Measurements from ENCODE around the gene KCNN3. TPM values are rescaled to one million over a fixed set of nuclear protein-coding genes. Genes with fewer than 3 reads are reported as not detected.

Gene KCNN3
- total RNA-seq, 2 experiments from 2014 or later: not detected

DNA sequence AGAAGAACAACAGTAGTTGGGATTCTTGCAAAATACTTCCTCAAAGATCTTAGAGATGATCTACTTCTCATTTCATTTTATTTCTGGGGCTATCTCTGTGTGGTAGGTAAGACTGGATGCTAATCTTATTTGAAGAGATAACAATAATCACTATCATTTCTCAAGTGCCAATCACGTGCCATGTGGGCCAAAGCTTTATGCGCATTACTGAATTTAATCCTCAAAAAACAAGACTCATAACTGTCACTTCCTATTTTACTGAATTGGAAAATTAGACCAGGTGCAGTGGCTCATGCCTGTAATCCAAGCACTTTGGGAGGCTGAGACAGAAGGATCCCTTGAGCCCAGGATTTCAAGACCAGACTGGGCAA, 121.7 kb downstream of the KCNN3 start:
- H3K27me3 Mint-ChIP-seq (ENCODE audit: low read depth): peaks cover 14% of the 10 kb centered on the region
- H3K4me1 Mint-ChIP-seq (ENCODE audit: low read depth): peaks cover 76% of the 10 kb centered on the region
- H3K9me3 Mint-ChIP-seq (ENCODE audit: insufficient read depth): no peaks in the 10 kb centered on the region
- ChIA-PET POLR2A (interaction anchor here (0.9 to 1.4 kb wide), 2 partner anchors 9 to 12 kb away, joined by 3 to 4 read pairs; no protein-coding TSS in a partner anchor), CTCF (interaction anchor here (0.9 to 8.5 kb wide), 15 partner anchors 10 to 190 kb away, joined by 3 to 72 read pairs (median 6); no protein-coding TSS in a partner anchor)
- H3K4me3 Mint-ChIP-seq: peak overlapping the region; percentile 69
- ATAC-seq (no peak), DNase-seq (no peak)
- no peaks in the 10 kb centered on the region for H3K36me3 Mint-ChIP-seq (ENCODE audit: low read depth)
- H3K27ac Mint-ChIP-seq: peak overlapping the region; percentile 90

GRCh38 chr1:154747740-154748404, 122.2 kb downstream of the KCNN3 start:
- Mint-ChIP-seq H3K27ac (peak overlapping the region; percentile 90), H3K36me3 (ENCODE audit: low read depth) (no peaks in the 10 kb centered on the region), H3K4me1 (ENCODE audit: low read depth) (peaks cover 74% of the 10 kb centered on the region), H3K9me3 (ENCODE audit: insufficient read depth) (no peaks in the 10 kb centered on the region), H3K4me3 (peak overlapping the region; percentile 69), H3K27me3 (ENCODE audit: low read depth) (peaks cover 18% of the 10 kb centered on the region)
- ATAC-seq (peak; percentile 79), DNase-seq (peak; percentile 74)
- ChIA-PET CTCF (interaction anchor here (0.9 to 8.5 kb wide), 16 partner anchors 9 to 190 kb away, joined by 3 to 72 read pairs (median 6); no protein-coding TSS in a partner anchor), POLR2A (interaction anchor here (0.8 to 1.4 kb wide), 3 partner anchors 9 to 13 kb away, joined by 3 to 4 read pairs (median 3); no protein-coding TSS in a partner anchor)

DNA sequence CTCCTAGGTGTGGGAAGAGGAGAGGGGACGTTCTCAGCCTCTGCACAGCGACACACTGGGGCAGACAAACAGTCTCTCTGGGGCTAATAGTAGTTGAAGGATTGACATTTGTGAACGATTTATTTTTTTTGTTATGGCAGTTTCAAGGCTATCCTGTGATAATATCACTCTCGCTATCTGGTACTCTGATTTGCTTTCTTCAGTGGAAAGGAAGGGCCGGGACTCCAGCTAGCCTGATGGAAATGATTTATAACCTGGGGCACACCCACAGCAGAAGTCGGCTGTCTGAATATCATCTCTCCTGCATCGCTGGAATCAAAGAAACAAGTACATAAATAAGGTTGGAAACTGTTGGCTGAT, 122.7 kb downstream of the KCNN3 start:
- H3K27me3 Mint-ChIP-seq (ENCODE audit: low read depth): peaks cover 22% of the 10 kb centered on the region
- peak overlapping the region; percentile 90 for H3K27ac Mint-ChIP-seq

GRCh38 chr1:154746622-154747299, 123.3 kb downstream of the KCNN3 start:
- ATAC-seq: no peak
- peaks cover 6% of the 10 kb centered on the region for H3K36me3 Mint-ChIP-seq (ENCODE audit: low read depth)
- H3K27me3 Mint-ChIP-seq (ENCODE audit: low read depth): peaks cover 26% of the 10 kb centered on the region
- DNase-seq: no peak
- H3K27ac Mint-ChIP-seq: no peak overlapping the region
- peaks cover 68% of the 10 kb centered on the region for H3K4me1 Mint-ChIP-seq (ENCODE audit: low read depth)
- no peaks in the 10 kb centered on the region for H3K9me3 Mint-ChIP-seq (ENCODE audit: insufficient read depth)
- H3K4me3 Mint-ChIP-seq: no peak overlapping the region
- ChIA-PET POLR2A (interaction anchor here (0.6 to 1.4 kb wide), 3 partner anchors 14 to 310 kb away, joined by 3 to 6 read pairs (median 4); partner anchors contain the start of gene PMVK), CTCF (interaction anchor here (0.6 to 8.5 kb wide), 8 partner anchors 10 to 298 kb away, joined by 3 to 72 read pairs (median 8); no protein-coding TSS in a partner anchor)

More for the DNA sequence above, 122.7 kb downstream of the KCNN3 start:
- no peak for ATAC-seq
- POLR2A ChIA-PET: interaction anchor here (0.8 to 1.4 kb wide), 3 partner anchors 10 to 13 kb away, joined by 3 to 4 read pairs (median 3); no protein-coding TSS in a partner anchor
- no peaks in the 10 kb centered on the region for H3K9me3 Mint-ChIP-seq (ENCODE audit: insufficient read depth)
- DNase-seq: no peak
- H3K4me1 Mint-ChIP-seq (ENCODE audit: low read depth): peaks cover 74% of the 10 kb centered on the region
- CTCF ChIA-PET: interaction anchor here (0.6 to 8.5 kb wide), 14 partner anchors 9 to 297 kb away, joined by 3 to 72 read pairs (median 7); no protein-coding TSS in a partner anchor
- peaks cover under 1% of the 10 kb centered on the region for H3K36me3 Mint-ChIP-seq (ENCODE audit: low read depth)
- H3K4me3 Mint-ChIP-seq: peak overlapping the region; percentile 69

GRCh38 chr1:154745750-154746425, 124.2 kb downstream of the KCNN3 start:
- H3K4me3 Mint-ChIP-seq: no peak overlapping the region
- peaks cover 4% of the 10 kb centered on the region for H3K9me3 Mint-ChIP-seq (ENCODE audit: insufficient read depth)
- peaks cover 9% of the 10 kb centered on the region for H3K36me3 Mint-ChIP-seq (ENCODE audit: low read depth)
- DNase-seq (no peak), ATAC-seq (no peak)
- POLR2A ChIA-PET: interaction anchor here (1.0 to 1.1 kb wide), 2 partner anchors 11 to 191 kb away, joined by 3 read pairs; partner anchors contain the start of gene PMVK
- peaks cover 62% of the 10 kb centered on the region for H3K4me1 Mint-ChIP-seq (ENCODE audit: low read depth)
- CTCF ChIA-PET: interaction anchor here (1.0 to 8.5 kb wide), 8 partner anchors 13 to 186 kb away, joined by 3 to 72 read pairs (median 8); no protein-coding TSS in a partner anchor
- H3K27ac Mint-ChIP-seq: no peak overlapping the region
- H3K27me3 Mint-ChIP-seq (ENCODE audit: low read depth): peaks cover 30% of the 10 kb centered on the region

DNA sequence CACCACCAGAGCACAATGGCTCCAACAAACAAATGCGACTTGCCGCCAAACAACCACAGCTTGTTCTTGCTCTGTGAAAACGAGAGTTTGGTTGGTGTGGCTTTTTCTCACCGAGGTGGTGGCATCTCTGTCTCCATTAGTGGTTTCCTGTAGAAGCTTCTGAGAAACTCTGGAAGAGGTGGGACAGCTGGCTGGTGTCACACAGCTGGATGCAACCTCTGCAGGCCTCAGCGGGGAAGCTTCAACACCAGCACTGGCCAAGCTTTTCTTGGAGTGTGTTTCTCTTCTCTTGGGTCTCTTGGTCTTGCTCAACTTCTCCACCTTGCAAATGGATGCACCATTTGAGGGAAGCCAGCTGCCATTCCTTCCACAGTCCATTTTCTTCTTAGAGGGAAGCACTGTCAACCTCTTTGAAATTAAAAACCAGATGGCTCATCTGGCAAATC, 124.8 kb downstream of the KCNN3 start:
- H3K27ac Mint-ChIP-seq: peak overlapping the region; percentile 60
- H3K4me1 Mint-ChIP-seq (ENCODE audit: low read depth): peaks cover 60% of the 10 kb centered on the region
- peaks cover 10% of the 10 kb centered on the region for H3K36me3 Mint-ChIP-seq (ENCODE audit: low read depth)
- peak; percentile 59 for ATAC-seq
- DNase-seq: peak; percentile 83
- ChIA-PET POLR2A (interaction anchor here (1.0 kb wide), 1 partner anchor 11 kb away, joined by 3 read pairs; no protein-coding TSS in a partner anchor), CTCF (interaction anchor here (0.7 to 8.4 kb wide), 6 partner anchors 13 to 185 kb away, joined by 3 to 72 read pairs (median 3); no protein-coding TSS in a partner anchor)
- peaks cover 33% of the 10 kb centered on the region for H3K27me3 Mint-ChIP-seq (ENCODE audit: low read depth)
- H3K4me3 Mint-ChIP-seq: peak overlapping the region; percentile 37
- peaks cover 8% of the 10 kb centered on the region for H3K9me3 Mint-ChIP-seq (ENCODE audit: insufficient read depth)

- CTCF ChIA-PET: interaction anchor here (0.5 to 8.4 kb wide), 10 partner anchors 11 to 658 kb away, joined by 3 to 72 read pairs (median 4); no protein-coding TSS in a partner anchor
- peaks cover 37% of the 10 kb centered on the region for H3K27me3 Mint-ChIP-seq (ENCODE audit: low read depth)
These were observed 125.6 kb downstream of the KCNN3 start for GRCh38 chr1:154744352-154745035.

GRCh38 chr1:154743526-154744036, 126.5 kb downstream of the KCNN3 start:
- Mint-ChIP-seq H3K4me1 (ENCODE audit: low read depth) (peaks cover 60% of the 10 kb centered on the region), H3K4me3 (no peak overlapping the region), H3K27ac (no peak overlapping the region), H3K36me3 (ENCODE audit: low read depth) (peaks cover 10% of the 10 kb centered on the region), H3K27me3 (ENCODE audit: low read depth) (peaks cover 45% of the 10 kb centered on the region), H3K9me3 (ENCODE audit: insufficient read depth) (peaks cover 8% of the 10 kb centered on the region)
- ATAC-seq (no peak), DNase-seq (no peak)
- ChIA-PET POLR2A (no interaction called here), CTCF (interaction anchor here (1.0 to 8.4 kb wide), 4 partner anchors 10 to 19 kb away, joined by 4 to 72 read pairs (median 6); no protein-coding TSS in a partner anchor)

More at GRCh38 chr1:154744352-154745035, 125.6 kb downstream of the KCNN3 start:
- POLR2A ChIA-PET: no interaction called here
- ATAC-seq (no peak), DNase-seq (no peak)
- H3K9me3 Mint-ChIP-seq (ENCODE audit: insufficient read depth): peaks cover 8% of the 10 kb centered on the region
- no peak overlapping the region for H3K27ac Mint-ChIP-seq
- peaks cover 10% of the 10 kb centered on the region for H3K36me3 Mint-ChIP-seq (ENCODE audit: low read depth)
- H3K4me3 Mint-ChIP-seq: no peak overlapping the region
- H3K4me1 Mint-ChIP-seq (ENCODE audit: low read depth): peaks cover 63% of the 10 kb centered on the region

GRCh38 chr1:154742606-154743005, 127.5 kb downstream of the KCNN3 start:
- Mint-ChIP-seq H3K4me1 (ENCODE audit: low read depth) (peaks cover 53% of the 10 kb centered on the region), H3K36me3 (ENCODE audit: low read depth) (peaks cover 10% of the 10 kb centered on the region), H3K27me3 (ENCODE audit: low read depth) (peaks cover 53% of the 10 kb centered on the region), H3K4me3 (no peak overlapping the region), H3K9me3 (ENCODE audit: insufficient read depth) (peaks cover 8% of the 10 kb centered on the region), H3K27ac (no peak overlapping the region)
- ChIA-PET POLR2A (no interaction called here), CTCF (interaction anchor here (1.9 kb wide), 1 partner anchor 13 kb away, joined by 6 read pairs; no protein-coding TSS in a partner anchor)
- ATAC-seq (no peak), DNase-seq (no peak)

GRCh38 chr1:154741741-154742495, 128.2 kb downstream of the KCNN3 start:
- DNase-seq: no peak
- H3K4me1 Mint-ChIP-seq (ENCODE audit: low read depth): peaks cover 53% of the 10 kb centered on the region
- ChIA-PET CTCF (interaction anchor here (1.9 kb wide), 1 partner anchor 12 kb away, joined by 6 read pairs; no protein-coding TSS in a partner anchor), POLR2A (no interaction called here)
- H3K9me3 Mint-ChIP-seq (ENCODE audit: insufficient read depth): peaks cover 8% of the 10 kb centered on the region
- no peak overlapping the region for H3K27ac Mint-ChIP-seq
- no peak overlapping the region for H3K4me3 Mint-ChIP-seq
- peaks cover 57% of the 10 kb centered on the region for H3K27me3 Mint-ChIP-seq (ENCODE audit: low read depth)
- ATAC-seq: no peak
- H3K36me3 Mint-ChIP-seq (ENCODE audit: low read depth): peaks cover 10% of the 10 kb centered on the region

Data from activated CD8-positive, alpha-beta T cell treated with anti-CD3 and anti-CD28 coated beads, Interleukin-2, amount 10 ng/mL, durations not matched to agents 7 days and 5 days (primary cell).